HG03064 (cell line): ENCODE measurements around the gene TUBB8B.
"Not testable (repeated sequence)": the region's sequence is repeated elsewhere in the genome, so short reads cannot be mapped to it uniquely, and the experiment has no call there.

Experiments
- ATAC-seq: cut with Tn5 transposase; IDR thresholded peaks from one replicate; pipeline ENCODE4 v1.9.1; 2021; ENCODE audit warnings: low read depth; ENCODE audit not compliant: unreplicated experiment

Gene TUBB8B

DNA sequence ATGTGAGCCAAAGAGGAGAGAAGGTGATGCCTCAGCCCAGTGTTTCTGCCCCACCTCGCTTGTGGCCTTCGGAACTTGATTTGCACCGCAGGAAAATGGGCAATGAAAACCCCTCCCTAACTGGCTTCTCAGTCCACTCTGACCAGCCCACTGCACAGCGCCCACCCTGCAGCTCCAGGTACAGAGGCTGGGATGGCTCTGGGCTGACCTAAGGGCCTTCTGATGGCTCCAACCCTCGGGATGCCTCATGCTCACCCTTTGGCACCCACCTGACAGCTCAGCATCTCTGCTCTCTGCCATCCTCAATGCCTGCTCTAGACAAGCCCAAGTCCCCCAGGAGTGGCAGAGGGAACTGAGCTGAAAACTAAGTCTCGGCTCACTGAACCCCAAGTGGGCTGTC lies 36.2 kb downstream of the TUBB8B start:
- not testable (repeated sequence) for ATAC-seq

DNA sequence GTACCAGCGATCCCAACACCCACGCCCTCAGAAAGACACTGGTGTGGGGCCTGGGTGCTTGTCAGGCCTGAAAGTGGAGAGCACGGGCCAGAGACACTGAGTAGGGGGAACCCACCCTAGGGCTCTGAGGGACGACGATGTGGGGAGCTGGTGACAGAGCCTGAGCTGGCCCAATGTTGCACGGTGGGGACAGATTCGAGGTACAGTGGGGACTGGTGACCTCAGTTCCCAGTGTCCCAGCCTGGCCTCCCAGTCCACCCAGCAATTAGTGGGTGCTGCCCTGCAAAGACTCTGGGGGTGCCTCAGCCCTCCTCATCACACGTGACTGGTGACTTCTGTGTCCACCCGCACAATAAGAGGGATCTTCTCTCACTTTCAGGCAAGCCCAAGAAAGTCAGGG lies 36.6 kb downstream of the TUBB8B start:
- ATAC-seq, result not testable (repeated sequence)

DNA sequence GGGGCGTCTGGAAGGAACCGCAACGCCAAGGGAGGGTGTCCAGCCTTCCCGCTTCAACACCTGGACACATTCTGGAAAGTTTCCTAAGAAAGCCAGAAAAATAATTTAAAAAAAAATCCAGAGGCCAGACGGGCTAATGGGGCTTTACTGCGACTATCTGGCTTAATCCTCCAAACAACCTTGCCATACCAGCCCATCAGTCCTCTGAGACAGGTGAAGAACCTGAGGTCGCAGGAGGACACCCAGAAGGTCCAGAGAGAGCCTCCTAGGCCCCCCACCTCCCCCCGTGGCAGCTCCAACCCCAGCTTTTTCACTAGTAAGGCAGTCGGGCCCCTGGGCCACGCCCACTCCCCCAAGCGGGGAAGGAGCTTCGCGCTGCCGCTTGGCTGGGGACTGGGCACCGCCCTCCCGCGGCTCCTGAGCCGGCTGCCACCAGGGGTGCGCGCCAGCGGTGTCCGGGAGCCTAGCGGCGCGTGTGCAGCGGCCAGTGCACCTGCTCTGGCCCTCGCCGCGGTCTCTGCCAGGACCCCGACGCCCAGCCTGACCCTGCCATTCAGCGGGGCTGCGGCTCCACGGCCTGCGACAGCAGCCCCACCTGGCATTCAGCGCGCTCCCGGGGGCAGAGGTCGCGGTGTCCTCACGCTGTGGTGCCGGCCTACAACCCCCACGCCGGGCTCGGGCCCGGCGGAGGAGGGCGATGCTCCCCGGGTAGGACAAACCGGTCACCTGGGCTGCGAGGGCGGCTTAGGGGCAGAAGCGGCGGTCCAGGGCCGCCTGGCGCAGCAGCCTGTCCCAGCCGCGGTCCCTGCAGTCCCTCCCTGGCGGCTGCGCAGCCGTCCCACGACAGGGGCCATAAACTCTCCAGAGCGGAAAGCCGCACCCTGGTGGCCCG lies 37.8 kb downstream of the TUBB8B start:
- not testable (repeated sequence) for ATAC-seq

DNA sequence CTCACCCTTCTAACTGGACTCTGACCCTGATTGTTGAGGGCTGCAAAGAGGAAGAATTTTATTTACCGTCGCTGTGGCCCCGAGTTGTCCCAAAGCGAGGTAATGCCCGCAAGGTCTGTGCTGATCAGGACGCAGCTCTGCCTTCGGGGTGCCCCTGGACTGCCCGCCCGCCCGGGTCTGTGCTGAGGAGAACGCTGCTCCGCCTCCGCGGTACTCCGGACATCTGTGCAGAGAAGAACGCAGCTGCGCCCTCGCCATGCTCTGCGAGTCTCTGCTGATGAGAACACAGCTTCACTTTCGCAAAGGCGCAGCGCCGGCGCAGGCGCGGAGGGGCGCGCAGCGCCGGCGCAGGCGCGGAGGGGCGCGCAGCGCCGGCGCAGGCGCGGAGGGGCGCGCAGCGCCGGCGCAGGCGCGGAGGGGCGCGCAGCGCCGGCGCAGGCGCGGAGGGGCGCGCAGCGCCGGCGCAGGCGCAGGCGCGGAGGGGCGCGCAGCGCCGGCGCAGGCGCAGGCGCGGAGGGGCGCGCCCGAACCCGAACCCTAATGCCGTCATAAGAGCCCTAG lies 38.7 kb downstream of the TUBB8B start:
- not testable (repeated sequence) for ATAC-seq

DNA sequence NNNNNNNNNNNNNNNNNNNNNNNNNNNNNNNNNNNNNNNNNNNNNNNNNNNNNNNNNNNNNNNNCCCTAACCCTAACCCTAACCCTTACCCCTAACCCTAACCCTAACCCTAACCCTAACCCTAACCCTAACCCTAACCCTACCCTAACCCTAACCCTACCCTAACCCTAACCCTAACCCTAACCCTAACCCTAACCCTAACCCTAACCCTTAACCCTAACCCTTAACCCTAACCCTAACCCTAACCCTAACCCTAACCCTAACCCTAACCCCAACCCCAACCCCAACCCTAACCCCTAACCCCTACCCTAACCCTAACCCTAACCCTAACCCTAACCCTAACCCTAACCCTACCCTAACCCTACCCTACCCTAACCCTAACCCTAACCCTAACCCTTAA lies 39.5 kb downstream of the TUBB8B start:
- ATAC-seq, result not testable (repeated sequence)
